GM12872 (cell line): Measurements from ENCODE around the gene SCAP.

ENCODE experiments used
- CTCF ChIP-seq: IDR thresholded peaks from 3 replicates; pipeline ENCODE4 v1.5.1; 2011; ENCODE audit warnings: low read depth, mild to moderate bottlenecking, low read length, moderate library complexity; ENCODE audit not compliant: insufficient read depth

SCAP gene

GRCh38 chr3:47433796-47434195 is 41.9 kb downstream of the SCAP start:
- no peak for TF ChIP-seq CTCF

DNA sequence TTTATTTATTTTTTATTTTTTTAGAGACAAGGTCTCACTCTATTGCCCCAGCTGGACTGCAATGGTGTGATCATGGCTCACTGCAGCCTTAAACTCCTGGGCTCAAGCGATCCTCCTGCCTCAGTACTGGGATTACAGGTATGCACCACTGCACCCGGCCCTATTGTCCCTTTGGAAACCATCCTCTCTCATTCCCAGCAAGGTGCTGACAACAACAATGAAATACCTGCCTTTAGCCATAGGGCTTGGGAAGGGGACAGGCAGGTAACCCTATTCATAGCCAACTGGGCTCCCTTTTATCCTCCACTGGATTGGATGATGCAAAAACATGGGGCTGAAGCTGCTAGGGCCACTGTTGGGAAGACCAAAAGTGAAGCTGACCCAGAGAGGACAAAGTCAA is 43.1 kb downstream of the SCAP start:
- TF ChIP-seq CTCF = no peak

- TF ChIP-seq CTCF = no peak
Measured at GRCh38 chr3:47431225-47431624, 44.5 kb downstream of the SCAP start.

DNA sequence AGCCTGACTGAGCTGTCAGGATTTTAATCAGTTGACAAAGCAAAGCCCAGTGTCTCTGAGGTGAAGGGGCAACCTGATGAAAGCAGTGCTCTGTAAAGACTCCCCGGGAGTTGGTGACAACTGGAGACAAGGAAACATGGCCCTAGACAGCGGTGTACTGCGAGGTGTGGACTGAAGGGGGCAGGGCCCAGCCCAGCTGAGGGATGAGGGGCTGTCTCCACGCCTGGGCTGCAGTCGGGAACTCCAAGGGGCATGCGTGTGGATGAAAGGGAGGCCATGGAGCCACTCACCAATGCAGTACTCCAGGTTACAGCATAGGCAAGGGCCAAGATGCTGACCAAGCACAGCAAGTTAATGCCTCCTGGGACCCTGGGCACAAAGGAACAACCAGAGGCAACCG is 45.1 kb downstream of the SCAP start:
- no peak for TF ChIP-seq CTCF

DNA sequence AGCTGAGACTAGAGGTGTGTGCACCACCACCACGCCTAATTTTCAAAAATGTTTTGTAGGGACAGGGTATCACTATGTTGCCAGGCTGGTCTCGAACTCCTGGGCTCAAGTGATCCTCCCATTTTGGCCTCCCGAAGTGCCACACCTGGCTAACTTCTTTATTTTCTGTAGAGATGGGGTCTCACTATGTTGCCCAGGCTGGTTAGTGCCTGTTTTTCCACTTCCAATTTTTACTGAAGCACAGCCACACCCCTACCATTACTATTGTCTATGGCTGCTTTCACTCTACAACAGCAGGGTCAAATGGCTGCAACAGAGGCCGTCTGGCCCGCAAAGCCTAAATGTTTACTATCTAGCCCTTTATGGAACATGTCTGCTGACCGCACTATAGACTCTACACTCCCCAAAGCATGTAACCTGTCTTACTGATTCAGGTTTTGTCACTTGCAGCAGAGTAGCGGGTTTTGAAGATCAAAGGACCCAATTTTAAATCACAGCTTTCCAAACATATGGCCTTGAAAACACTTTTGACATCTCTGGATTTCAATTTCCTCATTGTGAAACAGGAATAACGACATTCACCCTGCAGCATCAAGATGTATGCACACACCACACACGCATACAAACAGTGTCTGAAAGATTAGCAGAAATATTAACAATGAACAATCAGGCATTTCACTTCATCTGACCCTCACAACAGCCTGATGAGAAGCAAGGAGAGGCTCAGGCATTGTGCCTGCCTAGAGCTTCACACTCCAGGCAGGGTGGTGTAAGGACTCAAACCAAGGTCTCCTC is 46.1 kb downstream of the SCAP start:
- TF ChIP-seq CTCF = no peak

GRCh38 chr3:47428662-47429061 is 47.1 kb downstream of the SCAP start:
- TF ChIP-seq CTCF = no peak

- no peak for TF ChIP-seq CTCF
Measured at GRCh38 chr3:47427866-47428265, 47.9 kb downstream of the SCAP start.

GRCh38 chr3:47425959-47426358 is 49.8 kb downstream of the SCAP start:
- no peak for TF ChIP-seq CTCF
